ENCODE data around the gene AKR1E2.

GRCh38 chr10:4819707-4820106 is 6.3 kb upstream of the AKR1E2 start:
- TF ChIP-seq, protein P1, sequence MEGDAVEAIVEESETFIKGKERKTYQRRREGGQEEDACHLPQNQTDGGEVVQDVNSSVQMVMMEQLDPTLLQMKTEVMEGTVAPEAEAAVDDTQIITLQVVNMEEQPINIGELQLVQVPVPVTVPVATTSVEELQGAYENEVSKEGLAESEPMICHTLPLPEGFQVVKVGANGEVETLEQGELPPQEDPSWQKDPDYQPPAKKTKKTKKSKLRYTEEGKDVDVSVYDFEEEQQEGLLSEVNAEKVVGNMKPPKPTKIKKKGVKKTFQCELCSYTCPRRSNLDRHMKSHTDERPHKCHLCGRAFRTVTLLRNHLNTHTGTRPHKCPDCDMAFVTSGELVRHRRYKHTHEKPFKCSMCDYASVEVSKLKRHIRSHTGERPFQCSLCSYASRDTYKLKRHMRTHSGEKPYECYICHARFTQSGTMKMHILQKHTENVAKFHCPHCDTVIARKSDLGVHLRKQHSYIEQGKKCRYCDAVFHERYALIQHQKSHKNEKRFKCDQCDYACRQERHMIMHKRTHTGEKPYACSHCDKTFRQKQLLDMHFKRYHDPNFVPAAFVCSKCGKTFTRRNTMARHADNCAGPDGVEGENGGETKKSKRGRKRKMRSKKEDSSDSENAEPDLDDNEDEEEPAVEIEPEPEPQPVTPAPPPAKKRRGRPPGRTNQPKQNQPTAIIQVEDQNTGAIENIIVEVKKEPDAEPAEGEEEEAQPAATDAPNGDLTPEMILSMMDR (IDR thresholded peaks at IDR 0.05 in 4 of 5, conservative IDR thresholded peaks at IDR 0.05 in 1 of 5): no peak
- TF ChIP-seq POLR2A (IDR thresholded peaks at IDR 0.05): no peak

Data from gastrocnemius medialis (tissue), 4 donors.